Right lobe of liver (tissue), 4 donors: ENCODE measurements around the gene TMEM217.

Experiments
- CTCF ChIP-seq, 4 donors: fragments of 200-600 bp in 3 of 4; fragments of 450-650 bp in 1 of 4; IDR thresholded peaks; one replicate each; pipeline versions ENCODE4 v1.5.1 to v1.8.0; 2016 to 2022; ENCODE audit warnings: antibody characterized with exemption in 4 of 4, mild to moderate bottlenecking in 2 of 4
- POLR2A ChIP-seq: fragments of 450-650 bp; IDR thresholded peaks from one replicate; pipeline ENCODE4 v1.6.1; 2017; ENCODE audit warnings: antibody characterized with exemption, mild to moderate bottlenecking
- donor health status: DM: no; HTN: no; CAD: no.
- donor health status: DM: no; HTN: no; CAD: no.
- donor health status: DM: no; HTN: yes; CAD: no.

- TF ChIP-seq CTCF (IDR thresholded peaks at IDR 0.05): no peak
- no peak for TF ChIP-seq POLR2A
Observed at GRCh38 chr6:37243816-37244370, 14.1 kb downstream of the TMEM217 start.
